Measurements from ENCODE around the gene ZNF107.

The ZNF107 gene

DNA sequence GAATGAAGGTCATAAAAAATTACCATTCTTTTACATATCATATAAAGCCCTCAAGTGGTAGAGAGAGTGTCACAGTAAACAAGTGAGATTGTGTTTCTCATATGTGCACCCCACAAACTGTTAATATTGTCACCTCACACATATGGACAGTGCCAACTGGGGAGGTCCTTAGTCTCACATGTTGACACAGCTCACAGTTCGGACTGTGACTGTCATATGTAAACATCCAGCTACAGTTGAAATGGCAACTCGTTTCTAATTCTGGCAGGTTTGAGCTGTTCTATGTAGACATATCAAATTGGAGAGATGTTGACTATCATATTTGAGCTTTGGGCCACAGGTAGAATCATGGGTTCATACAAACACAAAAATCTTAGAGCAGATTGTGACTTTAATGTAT lies 39.4 kb upstream of the ZNF107 start:
- in situ Hi-C loops (cut with HindIII; ENCODE audit: low sequenced_read_pairs), result no loop called here
- H3K4me3 ChIP-seq (ENCODE audit: low read depth, low read length), result no peak overlapping the region
- no peak for DNase-seq (ENCODE audit: low read depth, low spot score)
- TF ChIP-seq, protein P1, sequence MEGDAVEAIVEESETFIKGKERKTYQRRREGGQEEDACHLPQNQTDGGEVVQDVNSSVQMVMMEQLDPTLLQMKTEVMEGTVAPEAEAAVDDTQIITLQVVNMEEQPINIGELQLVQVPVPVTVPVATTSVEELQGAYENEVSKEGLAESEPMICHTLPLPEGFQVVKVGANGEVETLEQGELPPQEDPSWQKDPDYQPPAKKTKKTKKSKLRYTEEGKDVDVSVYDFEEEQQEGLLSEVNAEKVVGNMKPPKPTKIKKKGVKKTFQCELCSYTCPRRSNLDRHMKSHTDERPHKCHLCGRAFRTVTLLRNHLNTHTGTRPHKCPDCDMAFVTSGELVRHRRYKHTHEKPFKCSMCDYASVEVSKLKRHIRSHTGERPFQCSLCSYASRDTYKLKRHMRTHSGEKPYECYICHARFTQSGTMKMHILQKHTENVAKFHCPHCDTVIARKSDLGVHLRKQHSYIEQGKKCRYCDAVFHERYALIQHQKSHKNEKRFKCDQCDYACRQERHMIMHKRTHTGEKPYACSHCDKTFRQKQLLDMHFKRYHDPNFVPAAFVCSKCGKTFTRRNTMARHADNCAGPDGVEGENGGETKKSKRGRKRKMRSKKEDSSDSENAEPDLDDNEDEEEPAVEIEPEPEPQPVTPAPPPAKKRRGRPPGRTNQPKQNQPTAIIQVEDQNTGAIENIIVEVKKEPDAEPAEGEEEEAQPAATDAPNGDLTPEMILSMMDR (IDR thresholded peaks at IDR 0.05; ENCODE audit: low read depth, low read length), result no peak

GRCh38 chr7:64628192-64628591 lies 37.7 kb upstream of the ZNF107 start:
- in situ Hi-C loops (cut with HindIII; ENCODE audit: low sequenced_read_pairs), result no loop called here
- no peak for DNase-seq (ENCODE audit: low read depth, low spot score)
- TF ChIP-seq, protein P1 (IDR thresholded peaks at IDR 0.05; ENCODE audit: low read depth, low read length), result no peak
- H3K4me3 ChIP-seq (ENCODE audit: low read depth, low read length), result no peak overlapping the region

DNA sequence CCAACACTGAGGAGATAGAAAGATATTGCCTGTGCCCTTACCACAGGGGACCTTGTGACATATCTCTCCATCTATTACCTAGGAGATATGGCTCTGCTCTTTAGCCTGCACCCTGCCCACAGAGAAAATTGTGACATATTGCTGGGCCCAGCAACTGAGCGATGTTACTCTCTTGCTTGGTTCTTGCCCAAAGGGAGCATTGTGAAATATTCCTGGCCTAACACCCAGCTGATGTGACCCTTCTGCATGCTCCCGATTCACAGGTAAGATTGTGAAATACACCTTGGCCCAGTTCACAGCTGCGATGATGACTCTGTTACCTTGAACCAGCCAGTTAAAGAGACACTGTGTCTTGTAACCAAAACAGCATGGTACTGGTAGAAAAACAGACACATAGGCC lies 37.2 kb upstream of the ZNF107 start:
- in situ Hi-C loops (cut with HindIII; ENCODE audit: low sequenced_read_pairs), result no loop called here
- no peak for DNase-seq (ENCODE audit: low read depth, low spot score)

GRCh38 chr7:64630496-64630895 lies 35.4 kb upstream of the ZNF107 start:
- TF ChIP-seq, protein P1 (IDR thresholded peaks at IDR 0.05; ENCODE audit: low read depth, low read length), result peak; percentile 47
- in situ Hi-C loops (cut with HindIII; ENCODE audit: low sequenced_read_pairs), result no loop called here
- no peak for DNase-seq (ENCODE audit: low read depth, low spot score)
- no peak overlapping the region for H3K4me3 ChIP-seq (ENCODE audit: low read depth, low read length)

More for the DNA sequence above, 37.2 kb upstream of the ZNF107 start:
- TF ChIP-seq, protein P1 (IDR thresholded peaks at IDR 0.05; ENCODE audit: low read depth, low read length), result no peak
- no peak overlapping the region for H3K4me3 ChIP-seq (ENCODE audit: low read depth, low read length)

DNA sequence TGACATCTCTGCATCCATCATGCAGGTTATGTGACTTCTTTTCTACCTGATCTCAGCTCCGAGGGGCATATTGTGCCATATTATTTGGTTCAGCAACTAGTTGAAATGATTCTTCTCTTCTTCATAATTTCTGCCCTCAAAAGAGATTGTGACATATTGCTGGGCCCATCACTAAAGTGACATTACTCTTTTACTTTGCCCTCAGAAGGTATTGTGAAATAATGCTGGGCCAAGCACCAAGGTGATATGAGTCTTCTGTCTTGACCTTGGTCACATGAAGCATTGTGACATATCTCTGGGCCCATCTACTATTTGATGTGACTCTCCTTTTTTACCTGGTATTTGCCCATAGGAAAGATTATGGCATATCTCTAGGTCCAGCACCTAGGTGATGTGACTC lies 33.9 kb upstream of the ZNF107 start:
- in situ Hi-C loops (cut with HindIII; ENCODE audit: low sequenced_read_pairs), result no loop called here

DNA sequence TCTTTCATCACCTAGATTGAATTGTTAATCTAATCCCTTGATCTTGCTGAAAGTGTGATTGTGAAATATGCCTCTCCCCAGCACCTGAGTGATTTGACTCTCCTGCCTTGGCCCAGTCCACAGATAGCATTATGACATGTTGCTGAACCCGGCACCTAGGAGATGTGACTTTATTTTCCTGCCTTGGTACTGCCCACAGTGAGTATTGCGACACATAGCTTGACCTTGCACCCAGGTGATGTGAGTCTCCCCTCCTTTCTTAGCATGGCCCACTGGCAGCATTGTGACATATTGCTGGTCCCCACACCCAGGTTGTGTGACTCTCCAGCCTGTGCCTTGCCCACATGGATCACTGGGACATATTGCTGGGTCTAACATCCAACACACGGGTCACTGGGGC lies 32.5 kb upstream of the ZNF107 start:
- no peak overlapping the region for H3K4me3 ChIP-seq (ENCODE audit: low read depth, low read length)
- TF ChIP-seq, protein P1 (IDR thresholded peaks at IDR 0.05; ENCODE audit: low read depth, low read length), result no peak
- DNase-seq (ENCODE audit: low read depth, low spot score), result no peak
- in situ Hi-C loops (cut with HindIII; ENCODE audit: low sequenced_read_pairs), result no loop called here

More for the DNA sequence above, 33.9 kb upstream of the ZNF107 start:
- no peak overlapping the region for H3K4me3 ChIP-seq (ENCODE audit: low read depth, low read length)
- TF ChIP-seq, protein P1 (IDR thresholded peaks at IDR 0.05; ENCODE audit: low read depth, low read length), result no peak
- no peak for DNase-seq (ENCODE audit: low read depth, low spot score)

All from astrocyte of the spinal cord (primary cell).